Smooth muscle cell (in vitro differentiated cells): ENCODE data around the gene FITM2. TPM values are rescaled to one million over a fixed set of nuclear protein-coding genes. Genes with fewer than 3 reads are reported as not detected.

Experiments used
- DNase-seq: peaks from one replicate; lab custom pipeline; 2025; ENCODE audit not compliant: unreplicated experiment; lab: John Stamatoyannopoulos, UW
- H2AFZ ChIP-seq: fragments of 200-600 bp; sonication (generic); 2 replicates; pipeline ENCODE4 v1.6.0; 2016; ENCODE audit warnings: antibody characterized with exemption, low read depth, mild to moderate bottlenecking
- H3F3A ChIP-seq: fragments of 200-600 bp; sonication (generic); 2 replicates; pipeline ENCODE4 v1.6.0; 2017; ENCODE audit warnings: antibody characterized with exemption, low read depth
- H3K27ac ChIP-seq: fragments of 200-600 bp; sonication (generic); 2 replicates; pipeline ENCODE4 v1.5.1; 2016; ENCODE audit warnings: low read depth, mild to moderate bottlenecking
- H3K27me3 ChIP-seq: fragments of 200-600 bp; sonication (generic); 2 replicates; pipeline ENCODE4 v1.6.1; 2016; ENCODE audit warnings: low read depth, mild to moderate bottlenecking
- H3K36me3 ChIP-seq: fragments of 200-600 bp; sonication (generic); 2 replicates; pipeline ENCODE4 v1.5.1; 2016; ENCODE audit warnings: low read depth
- H3K4me1 ChIP-seq: fragments of 200-600 bp; sonication (generic); 2 replicates; pipeline ENCODE4 v1.5.1; 2016; ENCODE audit warnings: low read depth
- H3K4me2 ChIP-seq: fragments of 200-600 bp; sonication (generic); 2 replicates; pipeline ENCODE4 v1.6.0; 2016; ENCODE audit warnings: mild to moderate bottlenecking
- H3K4me3 ChIP-seq: fragments of 200-600 bp; sonication (generic); 2 replicates; pipeline ENCODE4 v1.5.1; 2016; ENCODE audit warnings: mild to moderate bottlenecking
- H3K79me2 ChIP-seq: fragments of 200-600 bp; sonication (generic); 2 replicates; pipeline ENCODE4 v1.6.0; 2016; ENCODE audit warnings: low read depth, mild to moderate bottlenecking
- H3K9ac ChIP-seq: fragments of 200-600 bp; sonication (generic); 2 replicates; pipeline ENCODE4 v1.6.0; 2016; ENCODE audit warnings: low read depth
- H3K9me3 ChIP-seq: fragments of 200-600 bp; sonication (generic); replicated peaks from 2 replicates; pipeline ENCODE4 v1.5.1; 2016; ENCODE audit warnings: low read depth
- H4K20me1 ChIP-seq: fragments of 200-600 bp; sonication (generic); 2 replicates; pipeline ENCODE4 v1.6.0; 2016; ENCODE audit warnings: low read depth
- WGBS: methylation state at CpG from one replicate; pipeline ENCODE4 v1.1.7; 2016; ENCODE audit warnings: low lambda C conversion rate; 5-methylcytosine and 5-hydroxymethylcytosine counted together
- polyA plus RNA-seq: library from polyadenylated mRNA; unstranded; fragments of >200 nt; fragmentation: Nextera tagmentation; extraction: Ambion mirVana; gene quantifications from 2 replicates; pipeline ENCODE4 v1.2.1, GENCODE V29; 2016
- total RNA-seq: library from RNA; depleted of rRNA; stranded (reverse); fragments of >200 nt; gene quantifications from 2 replicates; pipeline ENCODE4 v1.2.3, GENCODE V29; 2014
- TF ChIP-seq, protein P1 (sequence below): fragments of 200-600 bp; sonication (generic); IDR thresholded peaks from 2 replicates; pipeline ENCODE4 v1.5.1; 2017; ENCODE audit warnings: borderline replicate concordance, mild to moderate bottlenecking, antibody characterized with exemption; ENCODE audit not compliant: insufficient read depth, poor library complexity, severe bottlenecking

FITM2 gene
- total and polyA plus RNA-seq, 2 experiments from 2014 or later = 2.7 TPM

DNA sequence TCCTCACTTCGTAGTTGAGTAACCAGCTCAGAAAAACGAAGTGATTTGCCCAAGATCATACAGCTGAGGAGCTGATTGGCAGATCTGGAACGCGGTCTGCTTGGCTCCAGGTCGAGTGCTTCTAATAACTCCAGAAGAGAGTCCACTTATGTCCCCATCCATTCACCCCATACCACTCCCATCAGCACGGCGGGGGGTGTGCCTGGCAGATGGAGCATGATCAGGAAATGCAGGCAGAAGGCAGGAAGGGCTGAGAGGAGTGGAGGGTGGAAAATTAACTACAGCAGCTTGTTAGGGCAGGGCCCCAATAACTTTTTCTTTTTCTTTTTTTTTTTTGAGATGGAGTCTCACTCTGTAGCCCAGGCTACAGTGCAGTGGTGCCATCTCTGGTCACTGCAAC is 15.0 kb downstream of the FITM2 start:
- Histone ChIP-seq H3K4me2 (no peak overlapping the region), H2AFZ (no peak overlapping the region), H4K20me1 (no peaks in the 10 kb centered on the region), H3K79me2 (no peaks in the 10 kb centered on the region), H3K9me3 (no peaks in the 10 kb centered on the region), H3K4me3 (no peak overlapping the region), H3K9ac (no peak overlapping the region), H3K27ac (no peak overlapping the region), H3K4me1 (no peaks in the 10 kb centered on the region), H3F3A (no peaks in the 10 kb centered on the region), H3K36me3 (no peaks in the 10 kb centered on the region), H3K27me3 (no peaks in the 10 kb centered on the region)
- TF ChIP-seq, protein P1, sequence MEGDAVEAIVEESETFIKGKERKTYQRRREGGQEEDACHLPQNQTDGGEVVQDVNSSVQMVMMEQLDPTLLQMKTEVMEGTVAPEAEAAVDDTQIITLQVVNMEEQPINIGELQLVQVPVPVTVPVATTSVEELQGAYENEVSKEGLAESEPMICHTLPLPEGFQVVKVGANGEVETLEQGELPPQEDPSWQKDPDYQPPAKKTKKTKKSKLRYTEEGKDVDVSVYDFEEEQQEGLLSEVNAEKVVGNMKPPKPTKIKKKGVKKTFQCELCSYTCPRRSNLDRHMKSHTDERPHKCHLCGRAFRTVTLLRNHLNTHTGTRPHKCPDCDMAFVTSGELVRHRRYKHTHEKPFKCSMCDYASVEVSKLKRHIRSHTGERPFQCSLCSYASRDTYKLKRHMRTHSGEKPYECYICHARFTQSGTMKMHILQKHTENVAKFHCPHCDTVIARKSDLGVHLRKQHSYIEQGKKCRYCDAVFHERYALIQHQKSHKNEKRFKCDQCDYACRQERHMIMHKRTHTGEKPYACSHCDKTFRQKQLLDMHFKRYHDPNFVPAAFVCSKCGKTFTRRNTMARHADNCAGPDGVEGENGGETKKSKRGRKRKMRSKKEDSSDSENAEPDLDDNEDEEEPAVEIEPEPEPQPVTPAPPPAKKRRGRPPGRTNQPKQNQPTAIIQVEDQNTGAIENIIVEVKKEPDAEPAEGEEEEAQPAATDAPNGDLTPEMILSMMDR = no peak
- DNase-seq = no peak
- 85% methylated on average over 7 of the region's 7 CpGs for WGBS

DNA sequence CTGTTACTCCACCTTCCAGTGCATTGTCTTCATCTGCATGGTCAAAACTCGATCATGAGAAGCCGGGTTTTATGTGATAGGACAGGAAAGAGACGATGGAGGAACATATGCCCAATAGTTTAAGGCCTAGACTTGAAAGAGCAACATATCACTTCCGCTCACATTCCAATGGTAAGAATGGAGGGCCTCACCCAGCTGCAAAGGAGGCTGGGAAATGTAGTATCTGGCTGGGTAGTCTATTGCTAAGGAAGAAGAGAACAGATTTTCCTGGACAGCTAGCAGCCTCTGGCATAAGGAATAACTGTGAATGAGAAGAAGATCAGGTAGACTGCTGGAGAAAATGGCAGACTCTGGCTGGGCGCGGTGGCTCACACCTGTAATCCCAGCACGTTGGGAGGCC is 19.2 kb downstream of the FITM2 start:
- Histone ChIP-seq H3K4me1 (no peaks in the 10 kb centered on the region), H3K36me3 (no peaks in the 10 kb centered on the region), H3K9me3 (no peaks in the 10 kb centered on the region), H3F3A (no peaks in the 10 kb centered on the region), H3K27ac (no peak overlapping the region), H3K4me3 (no peak overlapping the region), H3K27me3 (no peaks in the 10 kb centered on the region), H2AFZ (no peak overlapping the region), H3K9ac (no peak overlapping the region), H4K20me1 (no peaks in the 10 kb centered on the region), H3K4me2 (no peak overlapping the region), H3K79me2 (no peaks in the 10 kb centered on the region)
- TF ChIP-seq, protein P1 = no peak
- whole genome bisulfite sequencing = 95% methylated on average over 7 of the region's 7 CpGs
- DNase-seq = no peak

DNA sequence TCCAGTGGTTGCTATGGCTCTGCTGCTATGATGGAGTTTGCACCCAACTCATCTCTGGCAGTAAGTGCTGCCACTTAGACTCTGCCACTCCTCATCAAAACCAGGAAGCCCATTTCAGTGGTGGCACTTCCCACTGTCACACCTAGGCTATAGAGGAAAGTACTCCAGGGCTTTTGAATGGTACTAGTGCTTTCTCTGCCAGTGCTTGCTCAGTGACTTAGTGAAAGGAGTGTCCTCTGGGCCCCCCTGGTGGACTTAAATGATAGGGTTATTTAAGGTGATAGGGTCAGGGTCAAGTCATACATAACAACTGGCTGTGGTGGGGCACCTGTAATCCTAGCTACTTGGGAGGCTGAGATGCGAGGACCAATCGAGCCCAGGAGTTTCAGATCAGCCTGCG is 22.8 kb downstream of the FITM2 start:
- TF ChIP-seq, protein P1 = no peak
- H3K4me2 ChIP-seq = no peak overlapping the region
- no peak overlapping the region for H3K4me3 ChIP-seq
- H3F3A ChIP-seq = no peaks in the 10 kb centered on the region
- H3K27me3 ChIP-seq = no peaks in the 10 kb centered on the region
- no peaks in the 10 kb centered on the region for H3K9me3 ChIP-seq
- H3K79me2 ChIP-seq = no peaks in the 10 kb centered on the region
- H3K36me3 ChIP-seq = no peaks in the 10 kb centered on the region
- H4K20me1 ChIP-seq = no peaks in the 10 kb centered on the region
- no peak overlapping the region for H3K27ac ChIP-seq
- H3K4me1 ChIP-seq = no peaks in the 10 kb centered on the region
- no peak for DNase-seq
- no peak overlapping the region for H2AFZ ChIP-seq
- no peak overlapping the region for H3K9ac ChIP-seq
- WGBS = 95% methylated on average over 3 of the region's 3 CpGs

DNA sequence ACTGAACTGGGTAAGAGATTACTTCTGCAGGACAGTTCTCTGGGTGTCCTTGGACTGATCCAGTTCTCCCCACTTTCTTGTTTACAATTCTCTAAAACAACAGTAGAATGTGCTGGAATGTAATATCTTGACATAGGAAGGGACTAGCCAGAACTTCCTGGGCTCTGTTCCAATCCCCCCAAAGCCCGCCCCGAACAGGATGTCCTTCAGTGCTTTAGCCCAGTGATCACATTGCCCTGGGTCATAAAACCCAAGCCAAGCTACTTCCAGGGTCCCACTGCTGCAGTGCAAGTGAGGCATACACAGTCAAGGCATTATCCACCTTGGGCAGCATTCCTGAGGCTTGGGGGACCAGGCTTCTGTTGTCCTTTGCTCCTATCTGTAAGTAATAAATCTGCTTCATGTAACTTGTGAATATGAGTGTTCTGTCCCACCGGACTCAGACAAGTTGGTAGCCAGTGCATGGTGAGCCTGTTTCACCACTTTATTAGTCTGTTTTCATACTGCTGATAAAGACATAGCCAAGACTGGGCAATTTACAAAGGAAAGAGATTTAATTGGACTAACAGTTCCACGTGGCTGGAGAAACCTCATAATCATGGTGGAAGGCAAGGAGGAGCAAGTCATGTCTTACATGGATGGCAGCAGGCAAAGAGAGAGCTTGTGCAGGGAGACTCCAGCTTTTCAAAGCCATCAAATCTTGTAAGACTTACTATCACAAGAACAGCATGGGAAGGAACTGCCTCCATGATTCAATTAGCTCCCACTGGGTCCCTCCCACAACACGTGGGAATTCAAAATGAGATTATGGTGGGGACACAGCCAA is 23.5 kb downstream of the FITM2 start:
- Histone ChIP-seq H3K4me1 (no peaks in the 10 kb centered on the region), H3K79me2 (no peaks in the 10 kb centered on the region), H3K27me3 (no peaks in the 10 kb centered on the region), H4K20me1 (no peaks in the 10 kb centered on the region), H2AFZ (no peak overlapping the region), H3K9ac (no peak overlapping the region), H3K9me3 (no peaks in the 10 kb centered on the region), H3K4me2 (no peak overlapping the region), H3K4me3 (no peak overlapping the region), H3K27ac (no peak overlapping the region), H3K36me3 (no peaks in the 10 kb centered on the region), H3F3A (no peaks in the 10 kb centered on the region)
- 86% methylated on average over 5 of the region's 5 CpGs for WGBS
- TF ChIP-seq, protein P1 = no peak
- DNase-seq = no peak
